OCI-LY3 (cell line): ENCODE results near the gene OSBPL6.

Experiments
- EZH2phosphoT487 ChIP-seq: fragments of 200-600 bp; shearing (Covaris generic); IDR thresholded peaks from 2 replicates; pipeline ENCODE4 v1.6.1; 2018; ENCODE audit warnings: antibody characterized with exemption, mixed run types, low read depth
- TF ChIP-seq, protein P1 (sequence below): fragments of 200-600, 300-600 bp; sonication (generic); IDR thresholded peaks from 2 replicates; pipeline ENCODE4 v1.5.1; 2014; ENCODE audit warnings: antibody characterized with exemption, low read length, low read depth

DNA sequence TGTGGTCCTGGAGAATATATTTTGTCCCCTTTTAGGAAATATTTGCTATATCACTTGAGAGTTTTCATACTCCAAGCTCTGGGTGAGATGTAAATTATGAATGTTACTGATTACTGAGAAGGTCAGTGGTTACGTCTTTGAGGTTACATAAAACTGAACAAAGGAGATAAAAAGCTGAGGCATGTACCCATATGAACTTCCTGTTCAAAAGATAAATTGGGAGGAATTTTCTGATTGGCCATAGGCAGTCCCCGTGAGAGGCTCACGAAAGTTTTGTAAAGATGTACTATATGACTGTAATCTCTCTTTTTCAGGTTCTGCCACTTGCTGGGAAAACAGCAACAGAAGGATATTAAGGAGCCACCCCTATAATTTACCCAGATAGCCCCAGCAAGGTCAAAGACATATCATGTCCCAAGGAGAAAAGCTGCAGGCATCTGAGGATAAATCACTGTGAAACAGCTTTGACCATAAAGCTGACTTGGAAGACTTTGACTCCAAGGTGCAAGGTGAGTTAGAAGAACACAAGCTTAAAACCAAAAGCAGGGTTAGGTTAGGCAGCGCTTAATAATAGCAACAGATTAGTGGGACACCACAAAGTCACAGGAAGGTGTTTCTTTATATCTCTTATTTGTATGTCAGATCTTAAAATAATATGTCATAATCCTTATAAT is 90.4 kb downstream of the OSBPL6 start:
- TF ChIP-seq, protein P1, sequence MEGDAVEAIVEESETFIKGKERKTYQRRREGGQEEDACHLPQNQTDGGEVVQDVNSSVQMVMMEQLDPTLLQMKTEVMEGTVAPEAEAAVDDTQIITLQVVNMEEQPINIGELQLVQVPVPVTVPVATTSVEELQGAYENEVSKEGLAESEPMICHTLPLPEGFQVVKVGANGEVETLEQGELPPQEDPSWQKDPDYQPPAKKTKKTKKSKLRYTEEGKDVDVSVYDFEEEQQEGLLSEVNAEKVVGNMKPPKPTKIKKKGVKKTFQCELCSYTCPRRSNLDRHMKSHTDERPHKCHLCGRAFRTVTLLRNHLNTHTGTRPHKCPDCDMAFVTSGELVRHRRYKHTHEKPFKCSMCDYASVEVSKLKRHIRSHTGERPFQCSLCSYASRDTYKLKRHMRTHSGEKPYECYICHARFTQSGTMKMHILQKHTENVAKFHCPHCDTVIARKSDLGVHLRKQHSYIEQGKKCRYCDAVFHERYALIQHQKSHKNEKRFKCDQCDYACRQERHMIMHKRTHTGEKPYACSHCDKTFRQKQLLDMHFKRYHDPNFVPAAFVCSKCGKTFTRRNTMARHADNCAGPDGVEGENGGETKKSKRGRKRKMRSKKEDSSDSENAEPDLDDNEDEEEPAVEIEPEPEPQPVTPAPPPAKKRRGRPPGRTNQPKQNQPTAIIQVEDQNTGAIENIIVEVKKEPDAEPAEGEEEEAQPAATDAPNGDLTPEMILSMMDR, result no peak
- no peak for TF ChIP-seq EZH2phosphoT487
